GM19395 (cell line): ENCODE results near the gene PCDH19.

Source experiments
- ATAC-seq: cut with Tn5 transposase; IDR thresholded peaks from one replicate; pipeline ENCODE4 v1.9.1; 2021; ENCODE audit warnings: mild to moderate bottlenecking, moderate library complexity; ENCODE audit not compliant: unreplicated experiment

PCDH19 gene

GRCh38 chrX:100299559-100299958 is 110.5 kb downstream of the PCDH19 start:
- ATAC-seq, result no peak

GRCh38 chrX:100297728-100298127 is 112.3 kb downstream of the PCDH19 start:
- ATAC-seq, result no peak

- ATAC-seq, result no peak
Measured at GRCh38 chrX:100296183-100296753, 113.8 kb downstream of the PCDH19 start.

GRCh38 chrX:100294965-100295364 is 115.1 kb downstream of the PCDH19 start:
- ATAC-seq, result no peak

- no peak for ATAC-seq
Measured at GRCh38 chrX:100289066-100289558, 121.0 kb downstream of the PCDH19 start.

- no peak for ATAC-seq
Measured at GRCh38 chrX:100277231-100277630, 132.8 kb downstream of the PCDH19 start.

GRCh38 chrX:100274916-100275315 is 135.2 kb downstream of the PCDH19 start:
- ATAC-seq, result no peak

GRCh38 chrX:100265179-100265578 is 144.9 kb downstream of the PCDH19 start:
- no peak for ATAC-seq

GRCh38 chrX:100264200-100264599 is 145.9 kb downstream of the PCDH19 start:
- ATAC-seq, result peak; percentile 94

- ATAC-seq, result no peak
Measured at GRCh38 chrX:100263650-100264049, 146.4 kb downstream of the PCDH19 start.

- ATAC-seq, result no peak
Measured at GRCh38 chrX:100248885-100249493, 161.1 kb downstream of the PCDH19 start.

GRCh38 chrX:100247826-100248225 is 162.2 kb downstream of the PCDH19 start:
- no peak for ATAC-seq

- ATAC-seq, result no peak
Measured at GRCh38 chrX:100244681-100245080, 165.4 kb downstream of the PCDH19 start.
